Liver (tissue), 9 donors: ENCODE results near the gene DLST. TPM values are rescaled to one million over a fixed set of nuclear protein-coding genes. Genes with fewer than 3 reads are reported as not detected.

ENCODE experiments used
- DNase-seq: peaks from one replicate; pipeline ENCODE4 v3.0.0-alpha.2; 2017; ENCODE audit warnings: low spot score
- H3K27ac ChIP-seq, 2 donors: one replicate each; pipeline ENCODE4 v1.7.0; 2013; ENCODE audit warnings: inconsistent platforms in 2 of 2, low read length in 2 of 2, control low read depth in 1 of 2, low read depth in 1 of 2, mild to moderate bottlenecking in 1 of 2
- H3K27me3 ChIP-seq, 4 donors: one replicate each; pipeline versions ENCODE4 v1.6.1 to v1.7.0; 2013; ENCODE audit warnings: low read length in 3 of 4, inconsistent platforms in 1 of 4, mild to moderate bottlenecking in 1 of 4, moderate library complexity in 1 of 4; ENCODE audit not compliant: control insufficient read depth in 4 of 4, insufficient read depth in 4 of 4
- H3K36me3 ChIP-seq, 4 donors: one replicate each; pipeline versions ENCODE4 v1.6.1 to v1.7.0; 2013; ENCODE audit warnings: low read length in 3 of 4, mild to moderate bottlenecking in 3 of 4, low read depth in 1 of 4, moderate library complexity in 1 of 4; ENCODE audit not compliant: control insufficient read depth in 4 of 4, insufficient read depth in 3 of 4
- H3K4me1 ChIP-seq, 4 donors: one replicate each; pipeline versions ENCODE4 v1.6.1 to v1.7.0; 2013; ENCODE audit warnings: low read length in 3 of 4, mild to moderate bottlenecking in 3 of 4, moderate library complexity in 1 of 4; ENCODE audit not compliant: control insufficient read depth in 4 of 4, insufficient read depth in 4 of 4
- H3K4me3 ChIP-seq, 3 donors: one replicate each; pipeline versions ENCODE4 v1.6.1 to v1.7.0; 2013; ENCODE audit warnings: low read length in 3 of 3, control low read depth in 1 of 3, low read depth in 1 of 3, mild to moderate bottlenecking in 1 of 3
- H3K9ac ChIP-seq, 2 donors: one replicate each; pipeline ENCODE4 v1.7.0; 2013; ENCODE audit warnings: low read length in 2 of 2, mild to moderate bottlenecking in 2 of 2, moderate library complexity in 2 of 2, control low read depth in 1 of 2, low read depth in 1 of 2
- H3K9me3 ChIP-seq, 4 donors: one replicate each; pipeline versions ENCODE4 v1.6.1 to v1.7.0; 2013; ENCODE audit warnings: low read length in 3 of 4; ENCODE audit not compliant: control insufficient read depth in 4 of 4
- EGR1 ChIP-seq, 2 donors: IDR thresholded peaks; 2 replicates each; pipeline ENCODE4 v1.6.1; 2016 to 2018; ENCODE audit warnings: antibody characterized with exemption in 2 of 2, low read depth in 2 of 2
- FOXA1 ChIP-seq: IDR thresholded peaks from 2 replicates; pipeline ENCODE4 v1.6.1; 2016; ENCODE audit warnings: antibody characterized with exemption
- FOXA2 ChIP-seq: IDR thresholded peaks from 2 replicates; pipeline ENCODE4 v1.6.1; 2016; ENCODE audit warnings: antibody characterized with exemption
- GABPA ChIP-seq, 2 donors: IDR thresholded peaks in 1 of 2; conservative IDR thresholded peaks in 1 of 2; 2 replicates each; pipeline ENCODE4 v1.6.1; 2016; ENCODE audit warnings: antibody characterized with exemption in 2 of 2, mild to moderate bottlenecking in 1 of 2, moderate library complexity in 1 of 2
- HNF4A ChIP-seq, 2 donors: conservative IDR thresholded peaks; 2 replicates each; pipeline ENCODE4 v1.6.1; 2016; ENCODE audit warnings: antibody characterized with exemption in 2 of 2, mild to moderate bottlenecking in 2 of 2
- HNF4G ChIP-seq: IDR thresholded peaks from 2 replicates; pipeline ENCODE4 v1.6.1; 2016; ENCODE audit warnings: antibody characterized with exemption
- JUND ChIP-seq, 2 donors: IDR thresholded peaks; 2 replicates each; pipeline ENCODE4 v1.6.1; 2016; ENCODE audit warnings: antibody characterized with exemption in 2 of 2
- NR2F2 ChIP-seq: IDR thresholded peaks from 2 replicates; pipeline ENCODE4 v1.6.1; 2016; ENCODE audit warnings: antibody characterized with exemption
- RAD21 ChIP-seq, 2 donors: IDR thresholded peaks; 2 replicates each; pipeline ENCODE4 v1.6.1; 2016; ENCODE audit warnings: antibody characterized with exemption in 2 of 2, mild to moderate bottlenecking in 2 of 2
- RXRA ChIP-seq, 2 donors: IDR thresholded peaks; 2 replicates each; pipeline ENCODE4 v1.6.1; 2017 to 2018; ENCODE audit warnings: antibody characterized with exemption in 2 of 2, mild to moderate bottlenecking in 1 of 2
- SP1 ChIP-seq: IDR thresholded peaks from 2 replicates; pipeline ENCODE4 v1.6.1; 2018; ENCODE audit warnings: antibody characterized with exemption, mild to moderate bottlenecking
- TAF1 ChIP-seq: conservative IDR thresholded peaks from 2 replicates; pipeline ENCODE4 v1.6.1; 2016; ENCODE audit warnings: antibody characterized with exemption, mild to moderate bottlenecking
- YY1 ChIP-seq: IDR thresholded peaks from 2 replicates; pipeline ENCODE4 v1.6.1; 2016; ENCODE audit warnings: antibody characterized with exemption, mild to moderate bottlenecking
- WGBS: extraction: QIAGEN DNeasy Blood & Tissue Kit; methylation state at CpG from one replicate; pipeline ENCODE4 v1.1.7; 2013; 5-methylcytosine and 5-hydroxymethylcytosine counted together
- polyA plus RNA-seq, 2 donors: library from polyadenylated mRNA; stranded (reverse) in 1 of 2; unstranded in 1 of 2; fragments of 200-250 nt in 1 of 2; fragments of >200 nt in 1 of 2; fragmentation: Nextera tagmentation in 1 of 2; extraction: Ambion mirVana in 1 of 2; gene quantifications; one replicate each; pipeline versions ENCODE4 v1.2.1 to v1.2.3, GENCODE V29; 2013 to 2015
- total RNA-seq, 2 donors: library from RNA; depleted of rRNA; stranded (reverse); fragments of >200 nt; gene quantifications; one replicate each; pipeline ENCODE4 v1.2.3, GENCODE V29; 2014
- TF ChIP-seq, protein P1 (sequence below): fragments of 150-350 bp; IDR thresholded peaks from 2 replicates; pipeline ENCODE4 v1.5.1; 2017; ENCODE audit warnings: improper control_type of control experiment, low read depth, low read length; ENCODE audit not compliant: missing input control
- TF ChIP-seq, protein P2 (sequence below): IDR thresholded peaks from 2 replicates; pipeline ENCODE4 v1.6.1; 2016; ENCODE audit warnings: antibody characterized with exemption
- TF ChIP-seq, protein P3 (sequence below): IDR thresholded peaks from 2 replicates; pipeline ENCODE4 v1.6.1; 2016; ENCODE audit warnings: antibody characterized with exemption
- TF ChIP-seq, protein P4 (sequence below): IDR thresholded peaks from 2 replicates; pipeline ENCODE4 v1.6.1; 2016; ENCODE audit warnings: antibody characterized with exemption, mild to moderate bottlenecking
- TF ChIP-seq, protein P5 (sequence below): IDR thresholded peaks from 2 replicates; pipeline ENCODE4 v1.6.1; 2016; ENCODE audit warnings: antibody characterized with exemption
- donor health status: healthy.
- donor health status: healthy.
- donor health status: healthy.
- donor health status: healthy.
- donor health status: healthy.

The DLST gene
- total and polyA plus RNA-seq, 4 donors = 10.7 to 69.3 (median 49.5) TPM

DNA sequence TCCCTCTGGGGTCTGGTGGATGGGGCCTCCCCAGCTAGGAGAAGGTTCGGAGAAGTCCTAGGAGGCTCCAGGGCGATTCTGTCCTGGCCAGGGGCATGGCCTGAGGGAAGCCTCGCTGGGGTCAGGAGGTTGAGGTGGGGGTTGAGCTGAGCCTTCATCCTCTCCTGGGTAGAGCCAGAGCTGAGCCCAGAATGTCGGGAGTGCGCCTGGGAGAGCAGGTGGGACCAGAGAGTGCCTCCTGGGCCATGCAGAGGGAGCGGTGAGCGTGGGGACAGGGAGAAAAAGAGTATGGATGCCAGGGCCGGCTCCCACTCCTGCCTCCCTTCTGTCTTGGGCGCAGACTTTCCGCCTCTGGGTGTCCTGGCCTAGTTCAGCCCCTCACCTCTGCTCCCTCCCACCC is 28.2 kb downstream of the DLST start:
- 94% methylated on average over 10 of the region's 10 CpGs for whole genome bisulfite sequencing
- peaks cover 0 to 5% (median 1%) of the 10 kb centered on the region in 4 donors for H3K4me1 ChIP-seq
- DNase-seq = no peak

More for the DNA sequence above, 28.2 kb downstream of the DLST start:
- Histone ChIP-seq H3K27ac (no peak overlapping the region), H3K9me3 (no peaks in the 10 kb centered on the region), H3K4me3 (no peak overlapping the region), H3K27me3 (no peaks in the 10 kb centered on the region), H3K36me3 (peaks cover 0 to under 1% (median 0%) of the 10 kb centered on the region in 4 donors), H3K9ac (no peak overlapping the region)
- TF ChIP-seq, protein P1, sequence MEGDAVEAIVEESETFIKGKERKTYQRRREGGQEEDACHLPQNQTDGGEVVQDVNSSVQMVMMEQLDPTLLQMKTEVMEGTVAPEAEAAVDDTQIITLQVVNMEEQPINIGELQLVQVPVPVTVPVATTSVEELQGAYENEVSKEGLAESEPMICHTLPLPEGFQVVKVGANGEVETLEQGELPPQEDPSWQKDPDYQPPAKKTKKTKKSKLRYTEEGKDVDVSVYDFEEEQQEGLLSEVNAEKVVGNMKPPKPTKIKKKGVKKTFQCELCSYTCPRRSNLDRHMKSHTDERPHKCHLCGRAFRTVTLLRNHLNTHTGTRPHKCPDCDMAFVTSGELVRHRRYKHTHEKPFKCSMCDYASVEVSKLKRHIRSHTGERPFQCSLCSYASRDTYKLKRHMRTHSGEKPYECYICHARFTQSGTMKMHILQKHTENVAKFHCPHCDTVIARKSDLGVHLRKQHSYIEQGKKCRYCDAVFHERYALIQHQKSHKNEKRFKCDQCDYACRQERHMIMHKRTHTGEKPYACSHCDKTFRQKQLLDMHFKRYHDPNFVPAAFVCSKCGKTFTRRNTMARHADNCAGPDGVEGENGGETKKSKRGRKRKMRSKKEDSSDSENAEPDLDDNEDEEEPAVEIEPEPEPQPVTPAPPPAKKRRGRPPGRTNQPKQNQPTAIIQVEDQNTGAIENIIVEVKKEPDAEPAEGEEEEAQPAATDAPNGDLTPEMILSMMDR = no peak
- TF ChIP-seq FOXA2 = no peak
- no peak for TF ChIP-seq EGR1 (IDR thresholded peaks at IDR 0.05; ENCODE audit: low read depth in 2 of 2)
- no peak for TF ChIP-seq HNF4G
- TF ChIP-seq GABPA (IDR thresholded peaks at IDR 0.05 in 1 of 2, conservative IDR thresholded peaks at IDR 0.05 in 1 of 2) = no peak
- TF ChIP-seq, protein P2, sequence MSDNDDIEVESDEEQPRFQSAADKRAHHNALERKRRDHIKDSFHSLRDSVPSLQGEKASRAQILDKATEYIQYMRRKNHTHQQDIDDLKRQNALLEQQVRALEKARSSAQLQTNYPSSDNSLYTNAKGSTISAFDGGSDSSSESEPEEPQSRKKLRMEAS = no peak
- TF ChIP-seq NR2F2 = no peak
- TF ChIP-seq JUND (IDR thresholded peaks at IDR 0.05) = no peak
- no peak for TF ChIP-seq TAF1
- no peak for TF ChIP-seq RAD21 (IDR thresholded peaks at IDR 0.05)
- no peak for TF ChIP-seq HNF4A (conservative IDR thresholded peaks at IDR 0.05)
- TF ChIP-seq, protein P3, sequence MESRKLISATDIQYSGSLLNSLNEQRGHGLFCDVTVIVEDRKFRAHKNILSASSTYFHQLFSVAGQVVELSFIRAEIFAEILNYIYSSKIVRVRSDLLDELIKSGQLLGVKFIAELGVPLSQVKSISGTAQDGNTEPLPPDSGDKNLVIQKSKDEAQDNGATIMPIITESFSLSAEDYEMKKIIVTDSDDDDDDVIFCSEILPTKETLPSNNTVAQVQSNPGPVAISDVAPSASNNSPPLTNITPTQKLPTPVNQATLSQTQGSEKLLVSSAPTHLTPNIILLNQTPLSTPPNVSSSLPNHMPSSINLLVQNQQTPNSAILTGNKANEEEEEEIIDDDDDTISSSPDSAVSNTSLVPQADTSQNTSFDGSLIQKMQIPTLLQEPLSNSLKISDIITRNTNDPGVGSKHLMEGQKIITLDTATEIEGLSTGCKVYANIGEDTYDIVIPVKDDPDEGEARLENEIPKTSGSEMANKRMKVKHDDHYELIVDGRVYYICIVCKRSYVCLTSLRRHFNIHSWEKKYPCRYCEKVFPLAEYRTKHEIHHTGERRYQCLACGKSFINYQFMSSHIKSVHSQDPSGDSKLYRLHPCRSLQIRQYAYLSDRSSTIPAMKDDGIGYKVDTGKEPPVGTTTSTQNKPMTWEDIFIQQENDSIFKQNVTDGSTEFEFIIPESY = no peak
- TF ChIP-seq YY1 = no peak
- TF ChIP-seq FOXA1 = no peak
- TF ChIP-seq, protein P4, sequence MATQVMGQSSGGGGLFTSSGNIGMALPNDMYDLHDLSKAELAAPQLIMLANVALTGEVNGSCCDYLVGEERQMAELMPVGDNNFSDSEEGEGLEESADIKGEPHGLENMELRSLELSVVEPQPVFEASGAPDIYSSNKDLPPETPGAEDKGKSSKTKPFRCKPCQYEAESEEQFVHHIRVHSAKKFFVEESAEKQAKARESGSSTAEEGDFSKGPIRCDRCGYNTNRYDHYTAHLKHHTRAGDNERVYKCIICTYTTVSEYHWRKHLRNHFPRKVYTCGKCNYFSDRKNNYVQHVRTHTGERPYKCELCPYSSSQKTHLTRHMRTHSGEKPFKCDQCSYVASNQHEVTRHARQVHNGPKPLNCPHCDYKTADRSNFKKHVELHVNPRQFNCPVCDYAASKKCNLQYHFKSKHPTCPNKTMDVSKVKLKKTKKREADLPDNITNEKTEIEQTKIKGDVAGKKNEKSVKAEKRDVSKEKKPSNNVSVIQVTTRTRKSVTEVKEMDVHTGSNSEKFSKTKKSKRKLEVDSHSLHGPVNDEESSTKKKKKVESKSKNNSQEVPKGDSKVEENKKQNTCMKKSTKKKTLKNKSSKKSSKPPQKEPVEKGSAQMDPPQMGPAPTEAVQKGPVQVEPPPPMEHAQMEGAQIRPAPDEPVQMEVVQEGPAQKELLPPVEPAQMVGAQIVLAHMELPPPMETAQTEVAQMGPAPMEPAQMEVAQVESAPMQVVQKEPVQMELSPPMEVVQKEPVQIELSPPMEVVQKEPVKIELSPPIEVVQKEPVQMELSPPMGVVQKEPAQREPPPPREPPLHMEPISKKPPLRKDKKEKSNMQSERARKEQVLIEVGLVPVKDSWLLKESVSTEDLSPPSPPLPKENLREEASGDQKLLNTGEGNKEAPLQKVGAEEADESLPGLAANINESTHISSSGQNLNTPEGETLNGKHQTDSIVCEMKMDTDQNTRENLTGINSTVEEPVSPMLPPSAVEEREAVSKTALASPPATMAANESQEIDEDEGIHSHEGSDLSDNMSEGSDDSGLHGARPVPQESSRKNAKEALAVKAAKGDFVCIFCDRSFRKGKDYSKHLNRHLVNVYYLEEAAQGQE = no peak
- TF ChIP-seq, protein P5, sequence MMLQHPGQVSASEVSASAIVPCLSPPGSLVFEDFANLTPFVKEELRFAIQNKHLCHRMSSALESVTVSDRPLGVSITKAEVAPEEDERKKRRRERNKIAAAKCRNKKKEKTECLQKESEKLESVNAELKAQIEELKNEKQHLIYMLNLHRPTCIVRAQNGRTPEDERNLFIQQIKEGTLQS = no peak
- no peak for TF ChIP-seq SP1
- no peak for TF ChIP-seq RXRA (IDR thresholded peaks at IDR 0.05)
